Measurements from ENCODE around the gene HLA-DPA1. TPM values are rescaled to one million over a fixed set of nuclear protein-coding genes. Genes with fewer than 3 reads are reported as not detected.

The HLA-DPA1 gene
- total RNA-seq, 1 experiment from 2014 or later = not detected

DNA sequence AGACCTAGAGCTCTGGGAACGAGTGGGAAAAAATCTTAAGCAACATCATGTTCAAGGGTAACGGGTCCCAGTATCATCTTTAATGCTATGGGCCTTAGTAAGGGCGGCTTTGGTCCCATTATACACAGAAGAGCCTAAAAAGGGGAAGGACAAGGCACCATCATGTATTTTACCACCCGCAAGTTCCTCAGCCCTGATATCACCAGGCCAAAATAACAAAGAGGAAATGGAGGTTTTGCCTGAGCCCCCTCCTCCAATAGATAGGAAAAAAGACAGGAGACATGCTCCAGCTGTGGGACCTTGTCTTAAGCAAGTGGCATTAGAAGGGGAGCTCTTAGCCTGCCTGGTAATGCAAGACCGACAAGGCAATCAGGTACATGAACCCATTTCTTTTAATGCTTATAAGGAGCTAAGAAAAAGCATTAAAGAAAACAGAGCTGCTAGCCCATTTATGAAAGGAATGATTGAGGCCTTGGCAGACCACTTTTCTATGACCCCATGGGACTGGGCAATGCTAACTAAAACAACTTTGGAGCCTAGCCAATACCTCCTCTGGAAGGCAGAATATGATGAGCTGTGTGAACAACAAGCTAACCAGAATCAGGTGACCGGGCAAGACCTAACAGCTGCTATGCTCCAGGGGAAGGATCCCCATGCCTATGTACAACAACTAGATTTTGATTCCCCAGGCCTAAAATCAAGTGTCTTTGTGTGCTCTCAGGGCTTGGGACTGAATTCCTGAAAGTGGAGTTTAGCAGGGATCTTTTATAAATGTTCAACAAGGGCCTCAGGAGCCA is 23.2 kb downstream of the HLA-DPA1 start:
- TF ChIP-seq CTCF (IDR thresholded peaks at IDR 0.05; ENCODE audit: insufficient read depth in 1 of 2, low read depth in 1 of 2, low read length in 1 of 2, severe bottlenecking in 1 of 2, unreplicated experiment in 1 of 2) = no peak
- peaks cover 13% of the 10 kb centered on the region for H3K4me1 ChIP-seq
- H3K27me3 ChIP-seq (replicated peaks; ENCODE audit: control insufficient read depth, insufficient read depth, low read length) = no peaks in the 10 kb centered on the region
- intact Hi-C loops (cut with micrococcal nuclease; ENCODE audit: unreplicated experiment) = no loop called here
- ChIA-PET CTCF (interaction anchor here (1.0 kb wide), 1 partner anchor 117 kb away, joined by 3 read pairs; no protein-coding TSS in a partner anchor), POLR2A (no interaction called here)
- Mint-ChIP-seq H3K9me3 (ENCODE audit: unreplicated experiment) (peaks cover 27% of the 10 kb centered on the region), H3K4me1 (ENCODE audit: low read depth, unreplicated experiment) (peaks cover 8% of the 10 kb centered on the region), H3K4me3 (ENCODE audit: unreplicated experiment) (no peak overlapping the region), H3K36me3 (ENCODE audit: insufficient read depth, unreplicated experiment) (peaks cover 12% of the 10 kb centered on the region), H3K27ac (ENCODE audit: unreplicated experiment) (no peak overlapping the region), H3K27me3 (ENCODE audit: insufficient read depth, unreplicated experiment) (peaks cover 4% of the 10 kb centered on the region)
- H3K4me3 ChIP-seq (ENCODE audit: low read depth, low read length) = no peak overlapping the region
- DNase-seq = no peak
- H3K9me3 ChIP-seq = 0 out of 2 replicates have a peak, but pooled peaks cover 4% of the 10 kb centered on the region
- BruUV-seq (replicated peaks) = no TSS peak
- H3K36me3 ChIP-seq (ENCODE audit: control insufficient read depth, insufficient read depth, low read length) = no peaks in the 10 kb centered on the region

- peaks cover 32% of the 10 kb centered on the region for H3K9me3 Mint-ChIP-seq (ENCODE audit: unreplicated experiment)
- H3K9me3 ChIP-seq = 0 out of 2 replicates have a peak, but pooled peaks cover 4% of the 10 kb centered on the region
- H3K4me1 Mint-ChIP-seq (ENCODE audit: low read depth, unreplicated experiment) = peaks cover 8% of the 10 kb centered on the region
- DNase-seq = no peak
- ChIA-PET POLR2A (no interaction called here), CTCF (interaction anchor here (1.0 kb wide), 1 partner anchor 116 kb away, joined by 3 read pairs; no protein-coding TSS in a partner anchor)
- no peak overlapping the region for H3K27ac Mint-ChIP-seq (ENCODE audit: unreplicated experiment)
- no TSS peak for BruUV-seq (replicated peaks)
- H3K4me1 ChIP-seq = peaks cover 13% of the 10 kb centered on the region
- no peaks in the 10 kb centered on the region for H3K36me3 ChIP-seq (ENCODE audit: control insufficient read depth, insufficient read depth, low read length)
- H3K4me3 Mint-ChIP-seq (ENCODE audit: unreplicated experiment) = no peak overlapping the region
- no peaks in the 10 kb centered on the region for H3K27me3 ChIP-seq (replicated peaks; ENCODE audit: control insufficient read depth, insufficient read depth, low read length)
- H3K4me3 ChIP-seq (ENCODE audit: low read depth, low read length) = no peak overlapping the region
- intact Hi-C loops (cut with micrococcal nuclease; ENCODE audit: unreplicated experiment) = no loop called here
- H3K36me3 Mint-ChIP-seq (ENCODE audit: insufficient read depth, unreplicated experiment) = peaks cover 12% of the 10 kb centered on the region
- H3K27me3 Mint-ChIP-seq (ENCODE audit: insufficient read depth, unreplicated experiment) = peaks cover 4% of the 10 kb centered on the region
- no peak for TF ChIP-seq CTCF (IDR thresholded peaks at IDR 0.05; ENCODE audit: insufficient read depth in 1 of 2, low read depth in 1 of 2, low read length in 1 of 2, severe bottlenecking in 1 of 2, unreplicated experiment in 1 of 2)
These were observed 24.0 kb downstream of the HLA-DPA1 start for GRCh38 chr6:33049323-33050013.

GRCh38 chr6:33040157-33040556 is 33.3 kb downstream of the HLA-DPA1 start:
- Histone ChIP-seq H3K9me3 (peaks cover 10% of the 10 kb centered on the region), H3K4me1 (no peaks in the 10 kb centered on the region), H3K36me3 (ENCODE audit: control insufficient read depth, insufficient read depth, low read length) (no peaks in the 10 kb centered on the region), H3K27me3 (replicated peaks; ENCODE audit: control insufficient read depth, insufficient read depth, low read length) (no peaks in the 10 kb centered on the region), H3K4me3 (ENCODE audit: low read depth, low read length) (no peak overlapping the region)
- no peaks in the 10 kb centered on the region for H3K4me1 Mint-ChIP-seq (ENCODE audit: low read depth, unreplicated experiment)
- H3K27me3 Mint-ChIP-seq (ENCODE audit: insufficient read depth, unreplicated experiment) = peaks cover 14% of the 10 kb centered on the region
- no TSS peak for BruUV-seq (replicated peaks)
- no peaks in the 10 kb centered on the region for H3K36me3 Mint-ChIP-seq (ENCODE audit: insufficient read depth, unreplicated experiment)
- ChIA-PET CTCF (no interaction called here), POLR2A (no interaction called here)
- no peak overlapping the region for H3K4me3 Mint-ChIP-seq (ENCODE audit: unreplicated experiment)
- H3K9me3 Mint-ChIP-seq (ENCODE audit: unreplicated experiment) = peaks cover 20% of the 10 kb centered on the region
- H3K27ac Mint-ChIP-seq (ENCODE audit: unreplicated experiment) = no peak overlapping the region
- no peak for DNase-seq
- TF ChIP-seq CTCF (IDR thresholded peaks at IDR 0.05; ENCODE audit: insufficient read depth in 1 of 2, low read depth in 1 of 2, low read length in 1 of 2, severe bottlenecking in 1 of 2, unreplicated experiment in 1 of 2) = no peak
- intact Hi-C loops (cut with micrococcal nuclease; ENCODE audit: unreplicated experiment) = no loop called here

Measured in Caco-2 (cell line).